ENCODE results near the gene METTL27.
"Not testable (repeated sequence)": the region's sequence is repeated elsewhere in the genome, so short reads cannot be mapped to it uniquely, and the experiment has no call there.

Gene METTL27

GRCh38 chr7:73812996-73813395 is 29.3 kb downstream of the METTL27 start:
- DNase-seq: no peak

GRCh38 chr7:73811760-73812168 is 30.6 kb downstream of the METTL27 start:
- DNase-seq: peak; percentile 59

- DNase-seq: no peak
These were observed 31.3 kb downstream of the METTL27 start for GRCh38 chr7:73810998-73811360.

- DNase-seq: no peak
These were observed 32.8 kb downstream of the METTL27 start for GRCh38 chr7:73809467-73809951.

GRCh38 chr7:73802459-73802858 is 39.9 kb downstream of the METTL27 start:
- no peak for DNase-seq

- DNase-seq: no peak
These were observed 40.7 kb downstream of the METTL27 start for GRCh38 chr7:73801577-73801976.

GRCh38 chr7:73799282-73800141 is 42.8 kb downstream of the METTL27 start:
- no peak for DNase-seq

GRCh38 chr7:73797176-73797575 is 45.1 kb downstream of the METTL27 start:
- DNase-seq: not testable (repeated sequence)

- not testable (repeated sequence) for DNase-seq
These were observed 45.7 kb downstream of the METTL27 start for GRCh38 chr7:73796656-73797055.

GRCh38 chr7:73795188-73795587 is 47.1 kb downstream of the METTL27 start:
- DNase-seq: not testable (repeated sequence)

GRCh38 chr7:73791170-73791690 is 51.1 kb downstream of the METTL27 start:
- DNase-seq: not testable (repeated sequence)

- no peak for DNase-seq
These were observed 53.3 kb downstream of the METTL27 start for GRCh38 chr7:73789051-73789450.

- DNase-seq: not testable (repeated sequence)
These were observed 54.6 kb downstream of the METTL27 start for GRCh38 chr7:73787786-73788048.

- no peak for DNase-seq
These were observed 55.7 kb downstream of the METTL27 start for GRCh38 chr7:73786588-73786987.
